ENCODE data around the gene PAX8.

DNA sequence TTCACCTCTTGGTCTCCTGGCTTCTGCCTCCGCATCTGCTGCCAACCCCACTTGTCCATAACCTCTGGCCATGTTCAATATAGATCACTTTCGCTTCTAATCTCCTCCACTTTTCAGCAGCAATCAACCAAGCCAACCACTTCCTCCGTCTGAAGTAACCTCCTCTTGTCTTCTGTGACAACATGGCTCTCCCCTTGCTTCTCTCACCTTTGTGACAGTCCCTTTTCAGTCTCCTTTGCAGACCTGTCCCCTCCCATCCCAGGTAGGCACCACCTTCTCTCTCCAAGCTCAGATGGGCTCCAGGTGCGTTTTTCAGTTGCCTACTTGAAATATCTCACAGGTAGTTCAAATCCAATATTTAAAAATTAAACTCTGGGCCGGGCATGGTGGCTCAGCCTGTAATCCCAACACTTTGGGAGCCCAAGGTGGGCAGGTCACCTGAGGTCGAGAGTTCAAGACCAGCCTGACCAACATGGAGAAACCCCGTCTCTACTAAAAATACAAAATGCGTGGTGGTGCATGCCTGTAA is 109.7 kb downstream of the PAX8 start:
- TF ChIP-seq, protein P1, sequence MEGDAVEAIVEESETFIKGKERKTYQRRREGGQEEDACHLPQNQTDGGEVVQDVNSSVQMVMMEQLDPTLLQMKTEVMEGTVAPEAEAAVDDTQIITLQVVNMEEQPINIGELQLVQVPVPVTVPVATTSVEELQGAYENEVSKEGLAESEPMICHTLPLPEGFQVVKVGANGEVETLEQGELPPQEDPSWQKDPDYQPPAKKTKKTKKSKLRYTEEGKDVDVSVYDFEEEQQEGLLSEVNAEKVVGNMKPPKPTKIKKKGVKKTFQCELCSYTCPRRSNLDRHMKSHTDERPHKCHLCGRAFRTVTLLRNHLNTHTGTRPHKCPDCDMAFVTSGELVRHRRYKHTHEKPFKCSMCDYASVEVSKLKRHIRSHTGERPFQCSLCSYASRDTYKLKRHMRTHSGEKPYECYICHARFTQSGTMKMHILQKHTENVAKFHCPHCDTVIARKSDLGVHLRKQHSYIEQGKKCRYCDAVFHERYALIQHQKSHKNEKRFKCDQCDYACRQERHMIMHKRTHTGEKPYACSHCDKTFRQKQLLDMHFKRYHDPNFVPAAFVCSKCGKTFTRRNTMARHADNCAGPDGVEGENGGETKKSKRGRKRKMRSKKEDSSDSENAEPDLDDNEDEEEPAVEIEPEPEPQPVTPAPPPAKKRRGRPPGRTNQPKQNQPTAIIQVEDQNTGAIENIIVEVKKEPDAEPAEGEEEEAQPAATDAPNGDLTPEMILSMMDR (IDR thresholded peaks at IDR 0.05; ENCODE audit: insufficient read depth, low read length), result no peak
- TF ChIP-seq GABPA (IDR thresholded peaks at IDR 0.05; ENCODE audit: low read depth), result no peak
